Trophoblast cell (in vitro differentiated cells and primary cell): ENCODE results near the gene PTPRN2.
"Not testable (repeated sequence)": the region's sequence is repeated elsewhere in the genome, so short reads cannot be mapped to it uniquely, and the experiment has no call there.

ENCODE experiments used
- DNase-seq, 2 donors: peaks; one replicate each; pipeline ENCODE4 v3.0.0-alpha.2; 2016
- H2AFZ ChIP-seq: 2 replicates; pipeline ENCODE4 v1.6.1; 2013; ENCODE audit warnings: low read length, moderate library complexity, mild to moderate bottlenecking; ENCODE audit not compliant: insufficient read depth, poor library complexity
- H2AK5ac ChIP-seq: 2 replicates; pipeline ENCODE4 v1.6.1; 2013; ENCODE audit warnings: mild to moderate bottlenecking, low read length
- H2BK120ac ChIP-seq: 2 replicates; pipeline ENCODE4 v1.6.1; 2013; ENCODE audit warnings: low read length, mild to moderate bottlenecking, moderate library complexity; ENCODE audit not compliant: insufficient read depth, poor library complexity
- H2BK12ac ChIP-seq: 2 replicates; pipeline ENCODE4 v1.6.1; 2013; ENCODE audit warnings: mild to moderate bottlenecking, low read length, moderate library complexity
- H2BK5ac ChIP-seq: 2 replicates; pipeline ENCODE4 v1.6.1; 2013; ENCODE audit warnings: low read length, low read depth, moderate library complexity, mild to moderate bottlenecking; ENCODE audit not compliant: poor library complexity
- H3K14ac ChIP-seq: 2 replicates; pipeline ENCODE4 v1.6.1; 2013; ENCODE audit warnings: mild to moderate bottlenecking, low read length
- H3K18ac ChIP-seq: 2 replicates; pipeline ENCODE4 v1.6.1; 2013; ENCODE audit warnings: mild to moderate bottlenecking, low read length
- H3K23ac ChIP-seq: 2 replicates; pipeline ENCODE4 v1.6.1; 2013; ENCODE audit warnings: low read length
- H3K27ac ChIP-seq: 2 replicates; pipeline ENCODE4 v1.5.1; 2013; ENCODE audit warnings: low read depth, mild to moderate bottlenecking, inconsistent platforms, low read length, moderate library complexity
- H3K27me3 ChIP-seq: 2 replicates; pipeline ENCODE4 v1.6.1; 2013; ENCODE audit warnings: inconsistent platforms, mild to moderate bottlenecking, low read length, moderate library complexity; ENCODE audit not compliant: insufficient read depth
- H3K36me3 ChIP-seq, 2 experiments: 1 replicate in 1 of 2; 2 replicates in 1 of 2; pipeline ENCODE4 v1.6.1; 2013; ENCODE audit warnings: low read length in 2 of 2, mild to moderate bottlenecking in 2 of 2, moderate library complexity in 1 of 2; ENCODE audit not compliant: insufficient read depth in 2 of 2, control insufficient read depth in 1 of 2
- H3K4ac ChIP-seq: 2 replicates; pipeline ENCODE4 v1.6.1; 2013; ENCODE audit warnings: low read depth, mild to moderate bottlenecking, low read length, moderate library complexity
- H3K4me1 ChIP-seq, 2 experiments: 1 replicate in 1 of 2; 2 replicates in 1 of 2; pipeline ENCODE4 v1.6.1; 2013; ENCODE audit warnings: low read length in 2 of 2, mild to moderate bottlenecking in 2 of 2, moderate library complexity in 1 of 2; ENCODE audit not compliant: insufficient read depth in 2 of 2, control insufficient read depth in 1 of 2
- H3K4me2 ChIP-seq: 2 replicates; pipeline ENCODE4 v1.6.1; 2013; ENCODE audit warnings: inconsistent platforms, mild to moderate bottlenecking, low read length, moderate library complexity
- H3K4me3 ChIP-seq: 2 replicates; pipeline ENCODE4 v1.5.1; 2013; ENCODE audit warnings: mild to moderate bottlenecking, low read depth, low read length, inconsistent platforms
- H3K79me1 ChIP-seq: one replicate; pipeline ENCODE4 v1.6.1; 2013; ENCODE audit warnings: low read length
- H3K79me2 ChIP-seq: 2 replicates; pipeline ENCODE4 v1.6.1; 2013; ENCODE audit warnings: low read length, mild to moderate bottlenecking; ENCODE audit not compliant: control insufficient read depth, insufficient read depth, poor library complexity
- H3K9ac ChIP-seq: 2 replicates; pipeline ENCODE4 v1.6.1; 2013; ENCODE audit warnings: mild to moderate bottlenecking, low read length
- H3K9me3 ChIP-seq: 2 replicates; pipeline ENCODE4 v1.6.1; 2013; ENCODE audit warnings: low read depth, mild to moderate bottlenecking, control low read depth, inconsistent platforms, low read length; ENCODE audit not compliant: insufficient read depth
- H4K12ac ChIP-seq: 2 replicates; pipeline ENCODE4 v1.6.1; 2013; ENCODE audit warnings: low read depth, mild to moderate bottlenecking, low read length, moderate library complexity
- H4K8ac ChIP-seq: 2 replicates; pipeline ENCODE4 v1.6.1; 2013; ENCODE audit warnings: low read depth, mild to moderate bottlenecking, low read length, moderate library complexity
- H4K91ac ChIP-seq: one replicate; pipeline ENCODE4 v1.6.1; 2013; ENCODE audit warnings: low read depth, mild to moderate bottlenecking, low read length, moderate library complexity
- WGBS: extraction: QIAGEN DNeasy Blood & Tissue Kit; methylation state at CpG from one replicate; pipeline ENCODE4 v1.1.7; 2013; ENCODE audit warnings: missing lambda C conversion rate; ENCODE audit not compliant: insufficient read length, insufficient coverage; ENCODE audit errors: extremely low coverage; 5-methylcytosine and 5-hydroxymethylcytosine counted together

The PTPRN2 gene

GRCh38 chr7:157729566-157729965 lies 858.1 kb downstream of the PTPRN2 start:
- Histone ChIP-seq H2BK120ac (no peak overlapping the region), H3K4me3 (no peak overlapping the region), H4K8ac (no peak overlapping the region), H2AK5ac (no peak overlapping the region), H4K91ac (no peak overlapping the region), H3K4me1 (no peaks in the 10 kb centered on the region), H2AFZ (no peak overlapping the region), H3K36me3 (no peaks in the 10 kb centered on the region), H3K9ac (no peak overlapping the region), H3K14ac (no peak overlapping the region), H3K23ac (no peak overlapping the region), H2BK5ac (no peak overlapping the region), H3K79me1 (no peaks in the 10 kb centered on the region), H2BK12ac (no peak overlapping the region), H3K9me3 (peaks cover 4% of the 10 kb centered on the region), H4K12ac (no peak overlapping the region), H3K27me3 (no peaks in the 10 kb centered on the region), H3K27ac (no peak overlapping the region), H3K4me2 (no peak overlapping the region), H3K4ac (no peak overlapping the region), H3K79me2 (no peaks in the 10 kb centered on the region), H3K18ac (no peak overlapping the region)
- DNase-seq = no peak
- no CpG with 5 or more reads among the region's 11 CpGs for WGBS

GRCh38 chr7:157727964-157728615 lies 859.5 kb downstream of the PTPRN2 start:
- Histone ChIP-seq H3K23ac (no peak overlapping the region), H3K79me1 (no peaks in the 10 kb centered on the region), H3K9me3 (peaks cover 2% of the 10 kb centered on the region), H3K18ac (no peak overlapping the region), H2AFZ (no peak overlapping the region), H2BK12ac (no peak overlapping the region), H3K4me3 (no peak overlapping the region), H3K27me3 (no peaks in the 10 kb centered on the region), H3K4ac (no peak overlapping the region), H4K8ac (no peak overlapping the region), H3K4me2 (no peak overlapping the region), H3K27ac (no peak overlapping the region), H2BK120ac (no peak overlapping the region), H4K12ac (no peak overlapping the region), H4K91ac (no peak overlapping the region), H3K4me1 (no peaks in the 10 kb centered on the region), H3K79me2 (no peaks in the 10 kb centered on the region), H3K36me3 (no peaks in the 10 kb centered on the region), H3K9ac (no peak overlapping the region), H3K14ac (no peak overlapping the region), H2BK5ac (no peak overlapping the region), H2AK5ac (no peak overlapping the region)
- WGBS = no CpG with 5 or more reads among the region's 21 CpGs
- DNase-seq = no peak

- no peak overlapping the region for H3K27ac ChIP-seq
- H2BK12ac ChIP-seq = no peak overlapping the region
- no peaks in the 10 kb centered on the region for H3K79me2 ChIP-seq
- no peak overlapping the region for H4K8ac ChIP-seq
- WGBS = no CpG with 5 or more reads among the region's 9 CpGs
- DNase-seq = no peak
- H3K4me2 ChIP-seq = no peak overlapping the region
- H3K14ac ChIP-seq = no peak overlapping the region
- H2AFZ ChIP-seq = no peak overlapping the region
- no peaks in the 10 kb centered on the region for H3K4me1 ChIP-seq
- H2BK120ac ChIP-seq = no peak overlapping the region
- H3K79me1 ChIP-seq = no peaks in the 10 kb centered on the region
- no peak overlapping the region for H3K18ac ChIP-seq
- no peak overlapping the region for H4K91ac ChIP-seq
- no peaks in the 10 kb centered on the region for H3K36me3 ChIP-seq
- H3K23ac ChIP-seq = no peak overlapping the region
- H3K27me3 ChIP-seq = no peaks in the 10 kb centered on the region
- H2AK5ac ChIP-seq = no peak overlapping the region
- H4K12ac ChIP-seq = no peak overlapping the region
- no peak overlapping the region for H3K4me3 ChIP-seq
- no peak overlapping the region for H3K4ac ChIP-seq
- no peak overlapping the region for H3K9ac ChIP-seq
- H2BK5ac ChIP-seq = no peak overlapping the region
- H3K9me3 ChIP-seq = peaks cover 2% of the 10 kb centered on the region
These were observed 860.9 kb downstream of the PTPRN2 start for GRCh38 chr7:157726764-157727163.

GRCh38 chr7:157725312-157725711 lies 862.3 kb downstream of the PTPRN2 start:
- not testable (repeated sequence) for H3K4ac ChIP-seq, H2BK5ac ChIP-seq, H3K9me3 ChIP-seq, H3K9ac ChIP-seq, H3K27ac ChIP-seq, H3K18ac ChIP-seq, H3K27me3 ChIP-seq, H3K79me2 ChIP-seq, H2AFZ ChIP-seq, H4K12ac ChIP-seq, H3K4me1 ChIP-seq, H4K8ac ChIP-seq, H2BK12ac ChIP-seq, H3K14ac ChIP-seq, H2BK120ac ChIP-seq, H3K36me3 ChIP-seq, H3K4me2 ChIP-seq, DNase-seq, H2AK5ac ChIP-seq, H3K79me1 ChIP-seq, H4K91ac ChIP-seq, H3K4me3 ChIP-seq, H3K23ac ChIP-seq
- WGBS = no CpG with 5 or more reads among the region's 10 CpGs
